Epidermal melanocyte (primary cell): ENCODE data around the gene TMEM222.
A peak's percentile ranks its signal among the peaks of the same experiment; 100 is the strongest.

ENCODE experiments used
- DNase-seq: peaks from one replicate; pipeline ENCODE4 v3.0.0; 2011; ENCODE audit warnings: low spot score; ENCODE audit not compliant: insufficient read length

TMEM222 gene

GRCh38 chr1:27358038-27358927 lies 36.3 kb downstream of the TMEM222 start:
- no peak for DNase-seq

GRCh38 chr1:27358928-27359313 lies 37.0 kb downstream of the TMEM222 start:
- no peak for DNase-seq

DNA sequence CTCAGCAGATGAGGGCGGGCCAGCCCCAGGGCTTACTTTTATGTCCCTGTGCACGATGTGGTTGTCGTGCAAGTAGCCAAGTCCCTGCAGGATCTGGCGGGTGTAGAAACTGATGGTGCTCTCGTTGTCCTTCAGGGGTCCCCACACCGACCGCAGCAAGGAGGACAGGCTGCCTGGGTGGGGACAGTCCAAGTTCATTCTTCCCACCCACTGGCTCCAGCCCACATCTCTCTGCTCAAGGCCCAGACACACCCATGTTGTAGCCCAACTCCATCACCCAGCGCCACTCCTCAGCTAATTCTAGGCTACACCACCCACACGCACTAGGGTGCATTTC lies 37.8 kb downstream of the TMEM222 start:
- no peak for DNase-seq

- no peak for DNase-seq
Measured at GRCh38 chr1:27360159-27361043, 38.4 kb downstream of the TMEM222 start.

GRCh38 chr1:27361044-27361402 lies 39.1 kb downstream of the TMEM222 start:
- DNase-seq = no peak

GRCh38 chr1:27361553-27361952 lies 39.6 kb downstream of the TMEM222 start:
- no peak for DNase-seq

- DNase-seq = no peak
Measured at GRCh38 chr1:27363766-27364695, 42.1 kb downstream of the TMEM222 start.

- no peak for DNase-seq
Measured at GRCh38 chr1:27364696-27365371, 42.9 kb downstream of the TMEM222 start.

DNA sequence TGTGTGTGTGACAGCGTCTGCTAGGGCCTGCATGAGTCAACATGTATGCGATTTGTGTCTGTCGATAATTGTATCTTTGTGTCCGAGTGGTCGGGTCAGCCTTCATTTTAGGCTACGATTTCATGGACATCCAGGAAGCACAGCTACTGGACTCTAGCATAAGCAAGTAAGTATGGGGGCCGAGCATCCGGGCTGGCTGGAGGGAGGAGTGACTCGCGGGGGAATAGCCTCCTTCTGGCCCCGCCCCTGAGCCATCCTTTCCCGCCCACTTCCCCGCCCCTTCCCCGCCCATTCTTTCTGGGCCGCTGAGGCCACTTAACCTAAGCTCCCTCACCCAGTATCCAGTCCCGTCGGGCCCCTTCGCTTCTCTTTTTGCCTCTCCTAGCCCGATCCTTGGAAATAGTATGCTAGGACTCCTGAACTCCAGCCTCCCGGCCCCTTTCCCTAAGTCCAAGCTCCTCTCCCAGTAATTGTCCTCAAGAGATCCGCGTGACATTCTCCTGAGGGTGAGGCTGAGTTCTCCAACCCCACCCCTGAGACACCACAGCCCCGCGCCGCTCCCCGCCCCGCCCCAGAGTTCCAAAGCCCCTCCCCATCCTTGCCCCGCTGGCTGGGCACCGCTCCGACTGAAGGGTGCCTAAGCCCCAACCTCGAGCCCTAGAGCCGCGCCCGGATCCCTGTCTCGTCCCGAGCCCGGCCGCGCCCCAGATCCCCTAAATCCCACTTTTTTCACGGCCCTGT lies 43.6 kb downstream of the TMEM222 start:
- DNase-seq = peak; percentile 93

- DNase-seq = peak; percentile 75
Measured at GRCh38 chr1:27366113-27366410, 44.1 kb downstream of the TMEM222 start.

- DNase-seq = peak; percentile 90
Measured at GRCh38 chr1:27366411-27367159, 44.6 kb downstream of the TMEM222 start, which contains the start of gene MAP3K6. TSS of gene MAP3K6 (minus strand) at chr1:27366961. CDS start at chr1:27366597, 364 bp downstream.

- no peak for DNase-seq
Measured at GRCh38 chr1:27367160-27367650, 45.2 kb downstream of the TMEM222 start.

DNA sequence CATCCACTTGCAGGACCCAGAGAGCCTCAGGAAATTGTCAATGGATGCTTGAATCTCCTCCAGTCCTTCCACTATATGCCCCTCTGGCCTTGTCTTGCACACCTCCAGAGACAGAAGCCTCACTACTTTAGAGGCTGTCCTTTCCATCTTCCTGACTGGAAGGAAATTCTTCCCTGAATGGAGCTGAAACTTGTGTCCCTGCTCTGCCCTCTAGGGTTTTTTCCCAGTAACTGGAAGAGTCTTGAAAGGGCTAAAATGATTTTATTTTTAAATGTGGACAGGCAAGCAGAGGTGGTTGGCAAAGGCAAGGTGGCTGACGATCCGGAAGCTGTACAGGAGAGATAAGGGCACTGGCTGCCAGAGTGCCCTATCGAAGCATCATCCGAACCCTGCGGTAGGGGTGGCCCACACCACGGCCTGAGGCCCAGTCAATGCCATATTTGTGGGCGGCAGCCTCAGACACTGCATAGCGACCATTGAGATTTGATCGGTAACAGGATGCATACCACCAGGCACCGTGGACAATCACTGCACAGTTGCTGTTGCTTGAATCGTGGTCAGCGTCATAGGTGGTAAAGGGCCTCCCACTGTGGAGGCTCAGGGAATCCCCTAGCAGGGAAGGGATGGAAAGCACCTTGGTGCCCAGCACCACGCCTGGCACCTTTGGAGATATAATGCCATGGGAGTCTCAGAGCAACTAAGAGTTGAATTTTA lies 47.1 kb downstream of the TMEM222 start:
- DNase-seq = no peak

DNA sequence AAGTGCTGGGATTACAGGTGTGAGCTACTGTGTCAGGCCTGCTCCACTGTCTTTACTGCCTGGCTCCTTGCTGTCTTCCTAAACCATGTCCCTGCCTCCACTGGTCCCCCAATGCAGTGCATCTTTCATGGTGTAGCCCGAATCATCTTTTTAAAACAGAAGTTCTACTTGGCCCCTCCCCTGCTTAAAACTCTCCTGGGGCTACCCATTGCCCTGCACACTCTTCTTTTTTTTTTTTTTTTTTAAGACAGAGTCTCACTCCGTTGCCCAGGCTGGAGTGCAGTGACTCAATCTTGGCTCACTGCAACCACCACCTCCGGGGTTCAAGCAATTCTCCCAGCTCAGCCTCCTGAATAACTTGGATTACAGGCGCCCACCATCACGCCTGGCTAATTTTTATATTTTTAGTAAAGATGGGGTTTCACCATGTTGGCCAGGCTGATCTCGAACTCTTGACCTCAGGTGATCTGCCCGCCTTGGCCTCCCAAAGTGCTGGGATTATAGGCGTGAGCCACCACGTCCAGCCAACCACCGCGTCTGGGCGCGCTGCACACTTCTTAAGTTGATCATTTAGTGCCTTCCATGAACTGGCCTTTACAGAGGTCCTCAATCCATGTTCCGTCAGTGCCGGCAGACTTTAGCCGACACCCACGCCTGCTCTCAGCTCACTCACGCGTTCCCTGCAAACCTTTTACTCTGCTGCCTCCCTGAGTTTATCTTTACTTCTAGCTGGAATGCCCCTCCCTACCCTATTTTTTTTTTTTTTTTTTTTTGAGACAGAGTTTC lies 50.3 kb downstream of the TMEM222 start:
- no peak for DNase-seq

DNA sequence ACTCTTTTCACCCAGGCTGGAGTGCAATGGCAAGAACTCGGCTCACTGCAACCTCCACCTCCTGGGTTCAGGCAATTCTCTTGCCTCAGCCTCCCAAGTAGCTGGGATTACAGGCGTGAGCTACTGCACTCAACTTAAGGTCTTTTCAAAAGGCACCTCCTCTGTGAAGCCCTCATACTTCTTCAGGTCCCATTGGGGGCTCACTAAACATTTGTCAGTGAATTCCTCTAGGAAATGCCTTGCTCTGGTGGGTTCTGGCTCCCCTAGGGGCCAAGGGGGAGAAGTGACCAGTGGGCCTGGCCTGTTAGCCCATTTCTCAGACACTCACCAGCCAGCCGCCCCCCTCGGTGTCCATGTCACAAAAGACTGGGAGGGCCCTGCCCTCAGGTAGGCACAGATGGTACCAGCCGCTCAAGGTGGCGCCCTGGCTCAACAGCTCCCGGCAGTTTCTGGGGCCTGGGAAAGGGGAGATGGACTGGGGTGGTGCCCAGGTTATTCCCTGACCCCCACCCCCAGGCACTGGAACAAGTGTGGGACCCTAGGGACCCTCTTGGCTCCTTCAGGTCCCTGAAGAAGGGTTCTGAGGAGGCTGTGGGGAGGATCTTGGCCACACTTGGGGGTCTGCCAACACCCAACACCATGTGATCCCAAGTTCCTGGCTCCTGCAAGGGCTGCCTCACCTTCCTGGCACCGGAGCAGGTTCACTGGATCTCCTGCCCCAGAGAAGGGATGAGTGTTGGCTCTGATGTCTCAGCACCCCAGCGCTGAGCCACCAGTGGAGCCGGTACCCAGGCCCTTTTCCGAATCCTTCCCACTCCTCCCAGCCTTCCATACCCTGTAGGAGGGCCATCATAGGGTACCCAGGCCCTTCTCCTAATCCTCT lies 51.1 kb downstream of the TMEM222 start:
- no peak for DNase-seq

- no peak for DNase-seq
Measured at GRCh38 chr1:27374362-27375086, 52.6 kb downstream of the TMEM222 start, which contains the start of gene FCN3. TSS of gene FCN3 (minus strand) at chr1:27374824. CDS start at chr1:27374818, 6 bp downstream.
